Caco-2 (cell line): ENCODE results near the gene PRRT1B. TPM values are rescaled to one million over a fixed set of nuclear protein-coding genes. Genes with fewer than 3 reads are reported as not detected.

Experiments
- BruUV-seq: library from RNA; stranded (reverse); fragments of 400-500 nt; replicated peaks from 2 replicates; lab custom pipeline; 2021; lab: Mats Ljungman, UMichigan
- CTCF ChIA-PET: fragments of 300-600 bp; sonication (Branson Sonifier 250); formaldehyde crosslinking; loops from one replicate; lab custom pipeline; 2022; ENCODE audit warnings: antibody characterized with exemption; lab: Charles Lee
- POLR2A ChIA-PET: fragments of 300-600 bp; sonication (Branson Sonifier 250); formaldehyde crosslinking; loops from one replicate; lab custom pipeline; 2022; ENCODE audit warnings: antibody characterized with exemption; lab: Charles Lee
- DNase-seq, 2 experiments: peaks; one replicate each; pipeline versions ENCODE4 v3.0.0 to v3.0.0-alpha.2; 2020 to 2022
- H3K27me3 ChIP-seq: replicated peaks from 2 replicates; pipeline ENCODE4 v1.6.0; 2011; ENCODE audit warnings: low read length; ENCODE audit not compliant: control insufficient read depth, insufficient read depth
- H3K36me3 ChIP-seq: 2 replicates; pipeline ENCODE4 v1.5.1; 2011; ENCODE audit warnings: low read length; ENCODE audit not compliant: control insufficient read depth, insufficient read depth
- H3K4me1 ChIP-seq: fragments of 250-450 bp; sonication (Bioruptor Pico); 2 replicates; pipeline ENCODE4 v1.5.1; 2020; ENCODE audit warnings: mild to moderate bottlenecking
- H3K4me3 ChIP-seq: 2 replicates; pipeline ENCODE4 v1.5.1; 2011; ENCODE audit warnings: low read depth, mild to moderate bottlenecking, control low read depth, low read length
- H3K9me3 ChIP-seq: fragments of 250-450 bp; sonication (Bioruptor Pico); 2 replicates; pipeline ENCODE4 v1.5.1; 2020; ENCODE audit warnings: mild to moderate bottlenecking, moderate library complexity
- H3K27ac Mint-ChIP-seq: one replicate; pipeline ENCODE4 v1.8.0; 2022; ENCODE audit warnings: mixed read lengths; ENCODE audit not compliant: unreplicated experiment
- H3K27me3 Mint-ChIP-seq: one replicate; pipeline ENCODE4 v1.8.0; 2022; ENCODE audit warnings: mixed read lengths; ENCODE audit not compliant: insufficient read depth, unreplicated experiment
- H3K36me3 Mint-ChIP-seq: one replicate; pipeline ENCODE4 v1.8.0; 2022; ENCODE audit warnings: mild to moderate bottlenecking, mixed read lengths; ENCODE audit not compliant: insufficient read depth, unreplicated experiment
- H3K4me1 Mint-ChIP-seq: one replicate; pipeline ENCODE4 v1.8.0; 2022; ENCODE audit warnings: low read depth, mixed read lengths; ENCODE audit not compliant: unreplicated experiment
- H3K4me3 Mint-ChIP-seq: one replicate; pipeline ENCODE4 v1.8.0; 2022; ENCODE audit warnings: mild to moderate bottlenecking, moderate library complexity, mixed read lengths; ENCODE audit not compliant: unreplicated experiment
- H3K9me3 Mint-ChIP-seq: one replicate; pipeline ENCODE4 v1.8.0; 2022; ENCODE audit warnings: mixed read lengths; ENCODE audit not compliant: unreplicated experiment
- CTCF ChIP-seq, 2 experiments: fragments of 200-600 bp in 1 of 2; IDR thresholded peaks; 1 replicate in 1 of 2; 2 replicates in 1 of 2; pipeline versions ENCODE4 v1.5.1 to v1.8.0; 2011 to 2022; ENCODE audit warnings: antibody characterized with exemption in 1 of 2, control low read depth in 1 of 2, inconsistent platforms in 1 of 2, low read depth in 1 of 2, low read length in 1 of 2, mild to moderate bottlenecking in 1 of 2, moderate library complexity in 1 of 2; ENCODE audit not compliant: insufficient read depth in 1 of 2, severe bottlenecking in 1 of 2, unreplicated experiment in 1 of 2
- intact Hi-C: fragments of 100-400 bp; cut with micrococcal nuclease; formaldehyde crosslinking; loops from one replicate; pipeline ENCODE4 v1.10.0; 2022; ENCODE audit not compliant: unreplicated experiment
- total RNA-seq: library from RNA; stranded (reverse); gene quantifications from 2 replicates; pipeline ENCODE4 v1.2.3, GENCODE V29; 2022

Gene PRRT1B
- total RNA-seq, 1 experiment from 2014 or later: 6.5 TPM

GRCh38 chr9:131554843-131555351 is 9.6 kb downstream of the PRRT1B start:
- Mint-ChIP-seq H3K27me3 (no peaks in the 10 kb centered on the region), H3K4me3 (no peak overlapping the region), H3K9me3 (no peaks in the 10 kb centered on the region), H3K27ac (no peak overlapping the region), H3K4me1 (peaks cover 7% of the 10 kb centered on the region), H3K36me3 (peaks cover 2% of the 10 kb centered on the region)
- Histone ChIP-seq H3K9me3 (no peaks in the 10 kb centered on the region), H3K27me3 (no peaks in the 10 kb centered on the region), H3K36me3 (no peaks in the 10 kb centered on the region; the same call in none of the 2 replicates), H3K4me3 (no peak overlapping the region), H3K4me1 (no peaks in the 10 kb centered on the region)
- intact Hi-C loops: no loop called here
- DNase-seq: no peak
- no TSS peak for BruUV-seq
- ChIA-PET POLR2A (no interaction called here), CTCF (no interaction called here)
- TF ChIP-seq CTCF (IDR thresholded peaks at IDR 0.05; ENCODE audit: insufficient read depth in 1 of 2, low read depth in 1 of 2, low read length in 1 of 2, severe bottlenecking in 1 of 2, unreplicated experiment in 1 of 2): no peak

DNA sequence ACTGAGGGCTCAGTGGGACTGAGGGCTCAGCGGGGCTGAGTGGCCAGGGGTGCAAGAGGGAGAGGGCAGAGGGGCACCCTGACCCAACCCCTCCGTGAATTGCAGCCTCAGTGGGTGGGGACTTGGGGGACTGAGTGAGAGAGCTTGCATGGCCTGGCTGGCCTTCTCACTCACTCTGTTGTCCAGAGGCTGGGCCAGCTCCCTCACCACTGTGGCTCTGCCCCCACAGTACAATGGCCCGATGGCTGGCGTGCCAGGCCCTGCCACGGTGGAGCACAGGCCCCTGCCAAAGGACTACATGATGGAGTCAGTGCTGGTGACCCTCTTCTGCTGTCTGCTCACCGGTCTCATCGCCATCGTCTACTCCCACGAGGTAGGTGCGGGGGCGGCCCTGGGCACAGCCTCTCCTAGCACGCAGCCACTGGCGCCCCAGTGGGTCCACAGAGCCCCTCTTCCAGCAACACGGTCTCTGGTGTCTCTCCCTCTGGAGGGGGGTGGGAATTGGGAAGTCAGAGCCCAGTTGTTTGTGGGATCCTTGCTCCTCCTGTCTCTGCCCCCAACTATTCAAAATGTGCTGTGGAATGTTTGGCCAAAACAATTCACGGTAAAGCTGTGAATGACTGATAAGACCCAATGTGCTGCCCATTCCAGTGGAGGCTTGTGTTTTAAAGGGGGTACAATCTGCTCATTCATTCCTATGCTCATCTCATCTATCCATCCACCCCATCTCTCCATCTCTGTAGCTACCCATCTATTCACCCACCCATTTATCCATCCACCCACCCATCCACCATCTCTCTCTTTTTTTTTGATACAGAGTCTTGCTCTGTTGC is 10.7 kb downstream of the PRRT1B start:
- intact Hi-C loops: no loop called here
- TF ChIP-seq CTCF (IDR thresholded peaks at IDR 0.05; ENCODE audit: insufficient read depth in 1 of 2, low read depth in 1 of 2, low read length in 1 of 2, severe bottlenecking in 1 of 2, unreplicated experiment in 1 of 2): no peak
- H3K4me1 ChIP-seq: peaks cover 4% of the 10 kb centered on the region
- Mint-ChIP-seq H3K4me3 (no peak overlapping the region), H3K27ac (no peak overlapping the region), H3K9me3 (no peaks in the 10 kb centered on the region), H3K27me3 (no peaks in the 10 kb centered on the region), H3K36me3 (no peaks in the 10 kb centered on the region), H3K4me1 (no peaks in the 10 kb centered on the region)
- CTCF ChIA-PET: interaction anchor here (0.6 kb wide), 1 partner anchor 452 kb away, joined by 3 read pairs; no protein-coding TSS in a partner anchor
- no peaks in the 10 kb centered on the region for H3K9me3 ChIP-seq
- H3K36me3 ChIP-seq: no peaks in the 10 kb centered on the region; the same call in none of the 2 replicates
- H3K4me3 ChIP-seq: no peak overlapping the region
- no TSS peak for BruUV-seq
- POLR2A ChIA-PET: no interaction called here
- no peaks in the 10 kb centered on the region for H3K27me3 ChIP-seq
- DNase-seq: no peak

DNA sequence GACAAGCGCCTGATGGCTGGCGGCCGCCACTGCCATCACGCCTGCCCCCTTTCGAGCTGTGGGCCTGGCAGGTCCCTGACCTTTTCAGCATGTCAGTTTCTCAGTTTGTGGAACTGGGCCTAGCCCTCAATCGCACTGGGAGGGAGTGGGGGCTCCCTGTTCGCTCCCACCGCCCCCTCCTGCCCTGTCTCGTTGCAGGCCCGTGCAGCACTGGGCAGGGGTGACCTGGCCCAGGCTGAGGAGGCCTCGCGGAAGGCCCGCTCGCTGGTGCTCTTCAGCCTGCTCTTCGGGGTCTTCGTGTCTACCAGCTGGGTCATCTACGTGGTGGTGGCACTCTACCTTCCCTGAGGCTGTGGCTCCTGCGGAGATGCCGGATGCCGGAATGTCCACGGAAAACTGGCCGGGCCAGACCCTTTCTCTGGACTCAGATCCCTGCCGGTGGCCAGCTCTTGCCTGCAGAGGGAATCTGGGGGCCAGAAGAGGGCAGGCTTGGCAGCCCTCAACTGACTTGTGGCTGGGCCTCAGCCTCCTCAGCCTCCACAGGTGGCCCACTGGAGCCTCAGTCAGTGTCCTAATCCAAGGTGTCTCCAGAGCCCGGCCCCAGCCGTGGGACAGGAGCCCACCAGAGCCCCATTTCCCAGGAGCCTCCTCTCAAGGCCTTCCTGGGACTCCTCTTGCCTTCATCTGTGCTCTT is 12.7 kb downstream of the PRRT1B start:
- Mint-ChIP-seq H3K4me1 (peaks cover 11% of the 10 kb centered on the region), H3K27me3 (no peaks in the 10 kb centered on the region), H3K4me3 (no peak overlapping the region), H3K27ac (no peak overlapping the region), H3K9me3 (no peaks in the 10 kb centered on the region), H3K36me3 (peaks cover 4% of the 10 kb centered on the region)
- ChIA-PET POLR2A (no interaction called here), CTCF (no interaction called here)
- H3K27me3 ChIP-seq: no peaks in the 10 kb centered on the region
- H3K4me3 ChIP-seq: no peak overlapping the region
- intact Hi-C loops: no loop called here
- H3K9me3 ChIP-seq: peaks cover 7% of the 10 kb centered on the region; the same call in 1 of the 2 replicates
- no peaks in the 10 kb centered on the region; the same call in none of the 2 replicates for H3K36me3 ChIP-seq
- no peak for DNase-seq
- BruUV-seq: no TSS peak
- TF ChIP-seq CTCF (IDR thresholded peaks at IDR 0.05; ENCODE audit: insufficient read depth in 1 of 2, low read depth in 1 of 2, low read length in 1 of 2, severe bottlenecking in 1 of 2, unreplicated experiment in 1 of 2): no peak
- peaks cover 14% of the 10 kb centered on the region for H3K4me1 ChIP-seq
